ENCODE measurements around the gene CHRNA4. TPM values are rescaled to one million over a fixed set of nuclear protein-coding genes. Genes with fewer than 3 reads are reported as not detected.

The CHRNA4 gene
- total RNA-seq, 1 experiment from 2014 or later = 2.4 TPM

- ATAC-seq = peak; percentile 37; the same call in 1 of the 2 replicates
- POLR2A ChIA-PET = no interaction called here
- no peaks in the 10 kb centered on the region for H3K27me3 ChIP-seq (ENCODE audit: control insufficient read depth, insufficient read depth, low read length)
Observed at GRCh38 chr20:63392465-63393365, 31.6 kb upstream of the CHRNA4 start.

DNA sequence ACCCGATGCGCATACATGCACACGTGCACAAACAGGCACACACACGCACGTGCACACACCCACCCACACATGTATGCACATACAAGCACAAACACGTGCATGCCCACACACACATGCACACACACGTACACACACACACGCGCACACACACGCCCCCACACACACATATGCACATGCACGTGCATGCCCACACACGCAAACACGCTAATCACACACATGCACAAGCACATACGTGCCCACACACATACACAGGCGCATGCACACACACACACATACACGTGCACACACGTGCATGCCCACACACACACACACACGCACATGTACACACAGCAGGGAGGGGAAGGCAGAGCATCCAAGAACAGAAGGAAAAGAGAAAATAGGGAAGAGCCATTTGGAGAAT is 26.8 kb upstream of the CHRNA4 start:
- no TSS peak for BruUV-seq (replicated peaks)
- peaks cover 3% of the 10 kb centered on the region; the same call in 1 of the 2 replicates for H3K9me3 ChIP-seq (ENCODE audit: control insufficient read depth, insufficient read depth, low read depth, low read length)
- POLR2A ChIA-PET = no interaction called here
- no peak overlapping the region for H3K4me3 ChIP-seq (ENCODE audit: low read depth in 2 of 2, low read length in 2 of 2)
- no peaks in the 10 kb centered on the region for H3K36me3 ChIP-seq (ENCODE audit: control insufficient read depth, insufficient read depth, low read length)
- no peak for ATAC-seq
- H3K27ac ChIP-seq (ENCODE audit: low read length) = no peak overlapping the region
- DNase-seq (ENCODE audit: low read depth, low spot score) = no peak
- CTCF ChIA-PET = no interaction called here
- H3K27me3 ChIP-seq (ENCODE audit: control insufficient read depth, insufficient read depth, low read length) = no peaks in the 10 kb centered on the region
- in situ Hi-C loops (cut with HindIII; ENCODE audit: low pct_unique_long_range_greater_than_20kb, low sequenced_read_pairs) = loop anchor here (25.0 kb wide), 1 partner anchor 101 kb away; the partner anchor contains the start of gene COL20A1
- H3K4me1 ChIP-seq (ENCODE audit: control insufficient read depth, insufficient read depth, low read length) = no peaks in the 10 kb centered on the region
- intact Hi-C loops (cut with micrococcal nuclease; ENCODE audit: unreplicated experiment) = no loop called here
- no peak for TF ChIP-seq SIN3A (IDR thresholded peaks at IDR 0.05; ENCODE audit: borderline replicate concordance, insufficient read depth, low read depth, low read length)
- no peak for TF ChIP-seq TCF7L2 (IDR thresholded peaks at IDR 0.05; ENCODE audit: low read depth, low read length)
- TF ChIP-seq CTCF (IDR thresholded peaks at IDR 0.05) = no peak
- TF ChIP-seq REST (IDR thresholded peaks at IDR 0.05; ENCODE audit: insufficient read depth in 1 of 2, low read depth in 2 of 2, low read length in 1 of 2) = no peak

More at GRCh38 chr20:63392465-63393365, 31.6 kb upstream of the CHRNA4 start:
- H3K4me3 ChIP-seq (ENCODE audit: low read depth in 2 of 2, low read length in 2 of 2) = no peak overlapping the region
- DNase-seq (ENCODE audit: low read depth, low spot score) = no peak
- intact Hi-C loops (cut with micrococcal nuclease; ENCODE audit: unreplicated experiment) = no loop called here
- H3K27ac ChIP-seq (ENCODE audit: low read length) = no peak overlapping the region
- in situ Hi-C loops (cut with HindIII; ENCODE audit: low pct_unique_long_range_greater_than_20kb, low sequenced_read_pairs) = loop anchor here (25.0 kb wide), 1 partner anchor 105 kb away; the partner anchor contains the start of gene COL20A1
- TF ChIP-seq REST (IDR thresholded peaks at IDR 0.05; ENCODE audit: insufficient read depth in 1 of 2, low read depth in 2 of 2, low read length in 1 of 2) (no peak), SIN3A (IDR thresholded peaks at IDR 0.05; ENCODE audit: borderline replicate concordance, insufficient read depth, low read depth, low read length) (no peak), CTCF (IDR thresholded peaks at IDR 0.05) (no peak), POLR2AphosphoS5 (IDR thresholded peaks at IDR 0.05; ENCODE audit: low read depth, low read length) (no peak), TCF7L2 (IDR thresholded peaks at IDR 0.05; ENCODE audit: low read depth, low read length) (no peak)
- H3K4me1 ChIP-seq (ENCODE audit: control insufficient read depth, insufficient read depth, low read length) = no peaks in the 10 kb centered on the region; the same call in 1 of the 2 replicates
- BruUV-seq (replicated peaks) = no TSS peak
- H3K36me3 ChIP-seq (ENCODE audit: control insufficient read depth, insufficient read depth, low read length) = no peaks in the 10 kb centered on the region
- H3K9me3 ChIP-seq (ENCODE audit: control insufficient read depth, insufficient read depth, low read depth, low read length) = no peaks in the 10 kb centered on the region
- CTCF ChIA-PET = no interaction called here
